Measurements from ENCODE around the gene FCRLA.

The FCRLA gene

DNA sequence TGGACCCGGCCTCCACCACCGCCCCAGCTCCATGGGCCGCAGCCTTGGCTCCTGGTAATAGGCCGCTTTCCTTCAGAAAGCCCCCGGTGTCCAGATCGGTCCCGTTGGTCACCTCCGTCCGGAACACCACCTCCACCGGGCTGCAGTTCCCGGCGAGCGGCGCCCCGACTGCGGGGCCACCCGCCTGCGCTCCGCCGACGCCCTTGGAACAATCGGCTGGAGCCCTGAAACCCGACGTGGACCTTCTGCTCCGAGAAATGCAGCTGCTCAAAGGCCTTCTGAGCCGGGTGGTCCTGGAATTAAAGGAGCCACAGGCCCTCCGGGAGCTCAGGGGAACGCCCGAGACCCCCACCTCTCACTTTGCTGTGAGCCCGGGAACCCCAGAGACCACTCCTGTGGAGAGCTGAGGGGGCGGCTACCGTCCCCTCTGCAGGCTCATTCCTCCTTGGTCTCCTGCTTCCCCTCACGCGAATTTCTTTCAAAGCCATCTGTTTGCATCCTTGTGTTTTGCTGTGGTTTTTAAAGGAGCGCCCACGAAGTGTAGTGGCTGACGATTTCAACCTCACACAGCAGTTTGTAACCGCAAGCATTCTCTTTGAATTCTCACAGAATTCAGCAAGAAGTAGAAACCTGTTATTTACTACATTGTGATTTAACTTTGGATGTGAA lies 20.4 kb downstream of the FCRLA start:
- Histone ChIP-seq H3K4me3 (ENCODE audit: low read length) (peak overlapping the region; percentile 76), H2AFZ (ENCODE audit: low read depth, low read length) (peak overlapping the region; percentile 39), H3K79me2 (ENCODE audit: low read length) (no peaks in the 10 kb centered on the region; the same call in 1 of the 2 replicates), H3K4me1 (ENCODE audit: low read length) (peaks cover 43% of the 10 kb centered on the region), H3K9ac (ENCODE audit: low read length) (peak overlapping the region; percentile 73), H3K36me3 (replicated peaks; ENCODE audit: low read depth, low read length) (no peaks in the 10 kb centered on the region), H3K27ac (ENCODE audit: low read length) (peak overlapping the region; percentile 43), H3K9me3 (ENCODE audit: insufficient read depth, low read length) (no peaks in the 10 kb centered on the region), H3K27me3 (ENCODE audit: low read depth, low read length) (no peaks in the 10 kb centered on the region), H4K20me1 (ENCODE audit: insufficient read depth, low read length) (no peaks in the 10 kb centered on the region), H3K4me2 (ENCODE audit: low read length) (peak overlapping the region; percentile 83)
- TF ChIP-seq EZH2phosphoT487 (IDR thresholded peaks at IDR 0.05; ENCODE audit: low read depth) (no peak), CTCF (IDR thresholded peaks at IDR 0.05; ENCODE audit: low read depth, low read length) (no peak)

DNA sequence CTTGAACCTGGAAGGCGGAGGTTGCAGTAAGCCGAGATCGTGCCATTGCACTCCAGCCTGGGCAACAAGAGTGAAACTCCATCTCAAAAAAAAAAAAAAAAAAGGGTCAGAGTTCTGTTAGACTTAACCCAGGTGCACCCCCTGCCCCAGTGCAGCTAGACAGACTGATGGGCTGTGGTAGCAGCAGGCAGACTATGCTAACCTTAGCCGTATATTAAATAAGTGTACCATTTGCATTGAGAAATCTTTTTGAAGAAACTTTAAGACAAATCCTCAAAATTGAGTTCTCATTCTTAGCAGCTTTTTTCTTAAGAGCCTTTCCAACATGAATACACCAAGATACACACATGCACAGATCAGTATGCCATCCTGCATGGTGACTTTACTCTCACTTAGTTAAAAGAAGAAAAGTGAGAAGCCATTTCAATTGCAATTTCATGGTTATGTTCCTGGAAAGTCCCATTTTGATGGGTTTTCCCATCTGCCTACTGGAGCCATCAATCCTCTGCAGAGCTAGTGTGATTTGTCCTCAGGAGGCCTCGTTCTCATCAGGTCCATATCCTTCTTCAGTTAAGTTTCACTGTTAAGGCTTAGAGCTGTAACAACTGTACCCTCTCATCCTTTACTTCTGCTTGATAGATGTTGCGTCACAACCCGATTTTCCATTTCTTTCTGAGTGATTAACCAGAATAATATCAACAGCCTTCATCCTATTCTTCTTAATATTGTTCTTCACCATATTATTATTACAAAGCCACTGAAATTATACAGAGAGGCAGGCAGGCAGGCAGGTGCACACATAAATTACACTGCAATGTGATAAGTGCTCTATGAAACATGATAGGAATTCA lies 21.6 kb downstream of the FCRLA start:
- no peak overlapping the region for H2AFZ ChIP-seq (ENCODE audit: low read depth, low read length)
- H3K27ac ChIP-seq (ENCODE audit: low read length): no peak overlapping the region
- H4K20me1 ChIP-seq (ENCODE audit: insufficient read depth, low read length): no peaks in the 10 kb centered on the region
- H3K4me3 ChIP-seq (ENCODE audit: low read length): no peak overlapping the region
- peak overlapping the region; percentile 31; the same call in 1 of the 2 replicates for H3K4me2 ChIP-seq (ENCODE audit: low read length)
- TF ChIP-seq CTCF (IDR thresholded peaks at IDR 0.05; ENCODE audit: low read depth, low read length): no peak
- no peak for TF ChIP-seq EZH2phosphoT487 (IDR thresholded peaks at IDR 0.05; ENCODE audit: low read depth)
- H3K9me3 ChIP-seq (ENCODE audit: insufficient read depth, low read length): no peaks in the 10 kb centered on the region
- H3K4me1 ChIP-seq (ENCODE audit: low read length): peaks cover 43% of the 10 kb centered on the region
- no peaks in the 10 kb centered on the region; the same call in 1 of the 2 replicates for H3K79me2 ChIP-seq (ENCODE audit: low read length)
- H3K36me3 ChIP-seq (replicated peaks; ENCODE audit: low read depth, low read length): no peaks in the 10 kb centered on the region
- H3K27me3 ChIP-seq (ENCODE audit: low read depth, low read length): no peaks in the 10 kb centered on the region
- no peak overlapping the region for H3K9ac ChIP-seq (ENCODE audit: low read length)

DNA sequence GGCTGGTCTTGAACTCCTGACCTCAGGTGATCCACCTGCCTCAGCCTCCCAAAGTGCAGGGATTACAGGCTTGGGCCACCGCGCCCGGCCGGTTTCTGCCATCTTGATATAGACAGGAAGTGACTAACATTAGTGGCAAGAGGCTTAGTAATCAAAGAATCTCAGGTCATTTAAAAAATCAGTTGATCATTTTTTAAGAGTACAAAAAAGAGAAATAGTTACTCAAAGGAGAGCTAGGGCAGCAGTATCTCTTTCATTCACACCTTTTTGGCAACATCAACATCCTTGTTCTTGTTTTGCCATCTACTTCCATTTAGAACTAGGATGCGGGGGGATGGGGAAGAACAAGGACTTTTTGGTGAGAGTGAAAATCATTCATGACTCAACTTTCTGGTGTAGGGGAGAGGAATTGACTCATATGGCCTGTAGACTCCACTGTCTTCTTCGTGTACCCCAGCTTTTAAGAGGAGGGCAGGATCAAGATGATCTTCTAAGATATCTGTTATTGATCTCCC lies 23.1 kb downstream of the FCRLA start:
- Histone ChIP-seq H3K36me3 (replicated peaks; ENCODE audit: low read depth, low read length) (no peaks in the 10 kb centered on the region), H3K9me3 (ENCODE audit: insufficient read depth, low read length) (no peaks in the 10 kb centered on the region), H3K27me3 (ENCODE audit: low read depth, low read length) (no peaks in the 10 kb centered on the region), H4K20me1 (ENCODE audit: insufficient read depth, low read length) (no peaks in the 10 kb centered on the region), H3K9ac (ENCODE audit: low read length) (no peak overlapping the region), H2AFZ (ENCODE audit: low read depth, low read length) (peak overlapping the region; percentile 14; the same call in 1 of the 2 replicates), H3K79me2 (ENCODE audit: low read length) (no peaks in the 10 kb centered on the region; the same call in 1 of the 2 replicates), H3K4me1 (ENCODE audit: low read length) (peaks cover 40% of the 10 kb centered on the region), H3K4me2 (ENCODE audit: low read length) (peak overlapping the region; percentile 41), H3K4me3 (ENCODE audit: low read length) (no peak overlapping the region), H3K27ac (ENCODE audit: low read length) (no peak overlapping the region)
- TF ChIP-seq EZH2phosphoT487 (IDR thresholded peaks at IDR 0.05; ENCODE audit: low read depth) (no peak), CTCF (IDR thresholded peaks at IDR 0.05; ENCODE audit: low read depth, low read length) (no peak)

DNA sequence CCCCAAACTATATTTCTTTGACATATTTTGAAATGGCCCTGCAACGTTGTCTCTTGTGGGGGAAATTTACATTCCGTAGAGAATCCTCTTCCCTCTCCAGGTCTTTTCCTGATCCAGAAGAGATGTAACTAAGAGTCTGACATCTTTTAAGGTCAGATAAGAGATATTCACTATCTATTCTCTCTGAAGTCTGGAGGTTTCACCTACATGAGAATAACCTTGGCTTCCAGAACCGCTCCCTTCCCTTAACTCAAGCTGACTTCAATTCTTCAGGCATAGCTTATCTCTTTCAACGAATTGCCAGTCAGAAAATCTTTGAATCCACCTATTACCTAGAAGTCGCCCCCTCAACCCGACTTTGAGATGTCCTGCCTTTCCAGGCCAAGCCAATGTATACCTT lies 24.2 kb downstream of the FCRLA start:
- no peak overlapping the region for H2AFZ ChIP-seq (ENCODE audit: low read depth, low read length)
- no peaks in the 10 kb centered on the region for H3K27me3 ChIP-seq (ENCODE audit: low read depth, low read length)
- H4K20me1 ChIP-seq (ENCODE audit: insufficient read depth, low read length): no peaks in the 10 kb centered on the region
- TF ChIP-seq CTCF (IDR thresholded peaks at IDR 0.05; ENCODE audit: low read depth, low read length) (no peak), EZH2phosphoT487 (IDR thresholded peaks at IDR 0.05; ENCODE audit: low read depth) (no peak)
- peaks cover 44% of the 10 kb centered on the region for H3K4me1 ChIP-seq (ENCODE audit: low read length)
- H3K9ac ChIP-seq (ENCODE audit: low read length): no peak overlapping the region
- H3K4me3 ChIP-seq (ENCODE audit: low read length): no peak overlapping the region
- H3K36me3 ChIP-seq (replicated peaks; ENCODE audit: low read depth, low read length): no peaks in the 10 kb centered on the region
- H3K79me2 ChIP-seq (ENCODE audit: low read length): no peaks in the 10 kb centered on the region; the same call in 1 of the 2 replicates
- no peak overlapping the region for H3K27ac ChIP-seq (ENCODE audit: low read length)
- no peaks in the 10 kb centered on the region for H3K9me3 ChIP-seq (ENCODE audit: insufficient read depth, low read length)
- H3K4me2 ChIP-seq (ENCODE audit: low read length): no peak overlapping the region
